ENCODE data around the gene EXOC6B.
"Not testable (repeated sequence)": the region's sequence is repeated elsewhere in the genome, so short reads cannot be mapped to it uniquely, and the experiment has no call there.

EXOC6B gene

DNA sequence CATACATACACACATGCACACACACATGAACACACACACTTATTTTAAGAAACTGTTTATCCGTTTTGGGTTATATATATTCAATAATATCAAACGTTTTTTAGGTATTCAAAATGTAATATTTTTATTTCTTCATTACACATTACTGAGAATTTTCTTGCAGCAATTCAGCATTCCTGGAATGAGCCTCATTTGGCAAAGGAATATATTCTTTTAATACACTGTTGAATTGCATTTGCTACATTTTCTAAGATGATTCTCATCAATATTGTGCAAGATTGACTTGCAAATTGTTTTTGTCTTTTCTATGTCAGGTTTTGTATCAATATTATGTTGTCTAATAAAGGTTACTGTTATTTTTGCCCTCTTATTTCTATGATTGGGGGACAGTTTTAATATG lies 402.1 kb downstream of the EXOC6B start:
- peaks cover 5% of the 10 kb centered on the region; the same call in 1 of the 2 replicates for H3K9me3 ChIP-seq (ENCODE audit: insufficient read depth, low read length)
- H3K9ac ChIP-seq (ENCODE audit: low read length): no peak overlapping the region
- H4K20me1 ChIP-seq (ENCODE audit: insufficient read depth, low read length): no peaks in the 10 kb centered on the region
- H3K4me3 ChIP-seq (ENCODE audit: low read length): no peak overlapping the region
- H3K79me2 ChIP-seq (ENCODE audit: low read length): no peaks in the 10 kb centered on the region
- H3K27me3 ChIP-seq (ENCODE audit: low read depth, low read length): no peaks in the 10 kb centered on the region
- no peaks in the 10 kb centered on the region for H3K36me3 ChIP-seq (replicated peaks; ENCODE audit: low read depth, low read length)
- no peak overlapping the region for H2AFZ ChIP-seq (ENCODE audit: low read depth, low read length)
- no peak overlapping the region for H3K4me2 ChIP-seq (ENCODE audit: low read length)
- no peak overlapping the region for H3K27ac ChIP-seq (ENCODE audit: low read length)
- no peaks in the 10 kb centered on the region for H3K4me1 ChIP-seq (ENCODE audit: low read length)
- no peak for TF ChIP-seq EZH2phosphoT487 (IDR thresholded peaks at IDR 0.05; ENCODE audit: low read depth)
- TF ChIP-seq, protein P1, sequence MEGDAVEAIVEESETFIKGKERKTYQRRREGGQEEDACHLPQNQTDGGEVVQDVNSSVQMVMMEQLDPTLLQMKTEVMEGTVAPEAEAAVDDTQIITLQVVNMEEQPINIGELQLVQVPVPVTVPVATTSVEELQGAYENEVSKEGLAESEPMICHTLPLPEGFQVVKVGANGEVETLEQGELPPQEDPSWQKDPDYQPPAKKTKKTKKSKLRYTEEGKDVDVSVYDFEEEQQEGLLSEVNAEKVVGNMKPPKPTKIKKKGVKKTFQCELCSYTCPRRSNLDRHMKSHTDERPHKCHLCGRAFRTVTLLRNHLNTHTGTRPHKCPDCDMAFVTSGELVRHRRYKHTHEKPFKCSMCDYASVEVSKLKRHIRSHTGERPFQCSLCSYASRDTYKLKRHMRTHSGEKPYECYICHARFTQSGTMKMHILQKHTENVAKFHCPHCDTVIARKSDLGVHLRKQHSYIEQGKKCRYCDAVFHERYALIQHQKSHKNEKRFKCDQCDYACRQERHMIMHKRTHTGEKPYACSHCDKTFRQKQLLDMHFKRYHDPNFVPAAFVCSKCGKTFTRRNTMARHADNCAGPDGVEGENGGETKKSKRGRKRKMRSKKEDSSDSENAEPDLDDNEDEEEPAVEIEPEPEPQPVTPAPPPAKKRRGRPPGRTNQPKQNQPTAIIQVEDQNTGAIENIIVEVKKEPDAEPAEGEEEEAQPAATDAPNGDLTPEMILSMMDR (IDR thresholded peaks at IDR 0.05; ENCODE audit: low read depth, low read length): no peak

GRCh38 chr2:72421771-72422379 lies 404.0 kb downstream of the EXOC6B start:
- not testable (repeated sequence) for H3K4me3 ChIP-seq (ENCODE audit: low read length); H2AFZ ChIP-seq (ENCODE audit: low read depth, low read length); H3K9me3 ChIP-seq (ENCODE audit: insufficient read depth, low read length); H3K9ac ChIP-seq (ENCODE audit: low read length); H3K36me3 ChIP-seq (replicated peaks; ENCODE audit: low read depth, low read length); H3K79me2 ChIP-seq (ENCODE audit: low read length); H3K27ac ChIP-seq (ENCODE audit: low read length); H3K4me2 ChIP-seq (ENCODE audit: low read length); H3K27me3 ChIP-seq (ENCODE audit: low read depth, low read length); H4K20me1 ChIP-seq (ENCODE audit: insufficient read depth, low read length); H3K4me1 ChIP-seq (ENCODE audit: low read length)

- H3K36me3 ChIP-seq (replicated peaks; ENCODE audit: low read depth, low read length): no peaks in the 10 kb centered on the region
- TF ChIP-seq, protein P1 (IDR thresholded peaks at IDR 0.05; ENCODE audit: low read depth, low read length): no peak
- no peak for TF ChIP-seq EZH2phosphoT487 (IDR thresholded peaks at IDR 0.05; ENCODE audit: low read depth)
- H4K20me1 ChIP-seq (ENCODE audit: insufficient read depth, low read length): no peaks in the 10 kb centered on the region
- no peak overlapping the region for H3K9ac ChIP-seq (ENCODE audit: low read length)
- H3K79me2 ChIP-seq (ENCODE audit: low read length): no peaks in the 10 kb centered on the region
- no peak overlapping the region for H2AFZ ChIP-seq (ENCODE audit: low read depth, low read length)
- H3K27ac ChIP-seq (ENCODE audit: low read length): no peak overlapping the region
- H3K4me3 ChIP-seq (ENCODE audit: low read length): no peak overlapping the region
- peaks cover 5% of the 10 kb centered on the region; the same call in 1 of the 2 replicates for H3K9me3 ChIP-seq (ENCODE audit: insufficient read depth, low read length)
- no peaks in the 10 kb centered on the region for H3K27me3 ChIP-seq (ENCODE audit: low read depth, low read length)
- no peaks in the 10 kb centered on the region for H3K4me1 ChIP-seq (ENCODE audit: low read length)
- no peak overlapping the region for H3K4me2 ChIP-seq (ENCODE audit: low read length)
Observed at GRCh38 chr2:72415781-72416475, 409.9 kb downstream of the EXOC6B start.

- H3K36me3 ChIP-seq (replicated peaks; ENCODE audit: low read depth, low read length): no peaks in the 10 kb centered on the region
- H3K27ac ChIP-seq (ENCODE audit: low read length): no peak overlapping the region
- peaks cover 5% of the 10 kb centered on the region; the same call in 1 of the 2 replicates for H3K9me3 ChIP-seq (ENCODE audit: insufficient read depth, low read length)
- no peaks in the 10 kb centered on the region for H3K79me2 ChIP-seq (ENCODE audit: low read length)
- no peaks in the 10 kb centered on the region for H3K27me3 ChIP-seq (ENCODE audit: low read depth, low read length)
- no peaks in the 10 kb centered on the region for H4K20me1 ChIP-seq (ENCODE audit: insufficient read depth, low read length)
- H3K9ac ChIP-seq (ENCODE audit: low read length): no peak overlapping the region
- H3K4me1 ChIP-seq (ENCODE audit: low read length): no peaks in the 10 kb centered on the region
- H3K4me2 ChIP-seq (ENCODE audit: low read length): no peak overlapping the region
- TF ChIP-seq, protein P1 (IDR thresholded peaks at IDR 0.05; ENCODE audit: low read depth, low read length): no peak
- TF ChIP-seq EZH2phosphoT487 (IDR thresholded peaks at IDR 0.05; ENCODE audit: low read depth): no peak
- H3K4me3 ChIP-seq (ENCODE audit: low read length): no peak overlapping the region
- H2AFZ ChIP-seq (ENCODE audit: low read depth, low read length): no peak overlapping the region
Observed at GRCh38 chr2:72415241-72415661, 410.6 kb downstream of the EXOC6B start.
